HG02759 (cell line): ENCODE data around the gene RYR2.
"Not testable (repeated sequence)": the region's sequence is repeated elsewhere in the genome, so short reads cannot be mapped to it uniquely, and the experiment has no call there.

Experiments
- ATAC-seq: cut with Tn5 transposase; IDR thresholded peaks from one replicate; pipeline ENCODE4 v1.9.1; 2021; ENCODE audit warnings: mild to moderate bottlenecking, moderate library complexity; ENCODE audit not compliant: unreplicated experiment

Gene RYR2

DNA sequence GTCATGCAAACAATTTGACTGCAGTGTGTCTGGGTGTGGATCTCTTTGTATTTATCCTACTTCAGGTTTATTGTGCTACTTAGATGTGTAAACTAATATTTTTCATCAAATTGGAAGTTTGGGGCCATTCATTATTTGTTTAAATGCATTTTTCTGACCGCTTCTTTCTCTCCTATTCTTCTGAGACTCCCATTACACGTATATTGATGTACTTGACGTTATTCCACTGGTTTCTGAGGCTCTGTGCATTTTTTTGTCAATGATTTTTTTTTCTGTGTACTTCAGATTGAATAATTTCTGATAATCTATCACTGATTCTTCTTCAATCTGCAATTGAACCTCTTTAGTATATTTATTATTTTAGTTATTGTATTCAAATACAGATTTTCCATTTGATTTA, 276.8 kb downstream of the RYR2 start:
- no peak for ATAC-seq

GRCh38 chr1:237320890-237321289, 278.9 kb downstream of the RYR2 start:
- ATAC-seq = no peak

DNA sequence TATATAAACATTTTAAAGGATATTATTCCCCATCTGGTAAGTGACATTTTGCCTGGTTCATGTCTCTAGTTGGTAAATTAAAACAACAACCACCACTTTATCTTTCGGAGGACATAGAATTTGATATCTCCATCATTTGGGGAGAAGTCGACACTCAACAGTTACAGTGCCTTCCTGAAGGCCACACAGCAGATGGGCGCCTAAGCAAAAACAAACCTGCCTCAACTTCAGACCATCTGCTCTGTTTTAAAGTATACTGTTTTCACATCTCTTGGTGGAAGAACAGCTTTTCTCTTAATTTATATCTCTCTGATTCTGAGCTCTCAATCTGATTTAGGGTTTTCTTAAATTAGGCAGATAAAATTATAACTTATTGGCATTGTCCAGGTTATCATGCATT, 282.2 kb downstream of the RYR2 start:
- ATAC-seq = no peak

DNA sequence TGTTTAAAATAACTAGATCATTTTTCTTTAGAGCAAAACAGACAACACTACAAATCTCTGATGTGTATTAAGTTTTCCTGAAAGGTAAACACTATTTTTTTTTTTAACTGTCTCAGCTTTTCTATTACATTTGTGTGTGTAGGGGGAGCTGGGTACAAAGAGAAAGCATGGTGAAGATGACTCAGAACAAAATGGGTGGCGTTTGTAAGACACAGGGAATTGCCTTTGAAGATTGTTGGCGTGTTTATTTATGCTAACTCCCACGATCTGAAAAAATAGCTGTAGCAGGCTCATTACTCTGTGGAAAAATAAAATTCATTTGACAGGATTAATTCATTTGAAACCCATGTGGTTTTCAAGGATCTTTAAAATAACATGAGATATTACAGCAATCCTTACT, 285.1 kb downstream of the RYR2 start:
- no peak for ATAC-seq

DNA sequence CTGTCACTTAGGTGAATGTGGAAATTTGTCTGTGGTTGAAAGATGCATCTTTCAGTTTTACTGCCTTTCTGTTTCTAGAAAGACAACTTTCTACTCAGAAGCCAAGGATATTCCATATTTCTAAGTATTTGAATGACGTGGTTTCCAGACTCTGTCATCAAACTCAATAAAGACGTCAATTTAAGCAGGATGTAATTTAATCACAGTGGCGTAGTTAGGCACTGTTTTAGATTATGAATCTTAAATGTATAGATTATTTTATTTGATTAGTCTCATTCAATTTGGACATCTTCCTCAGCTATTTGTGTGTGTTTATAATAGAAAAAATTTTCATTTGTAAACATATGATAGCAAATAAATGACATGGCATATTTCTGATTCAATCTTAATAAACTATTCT, 298.9 kb downstream of the RYR2 start:
- no peak for ATAC-seq

DNA sequence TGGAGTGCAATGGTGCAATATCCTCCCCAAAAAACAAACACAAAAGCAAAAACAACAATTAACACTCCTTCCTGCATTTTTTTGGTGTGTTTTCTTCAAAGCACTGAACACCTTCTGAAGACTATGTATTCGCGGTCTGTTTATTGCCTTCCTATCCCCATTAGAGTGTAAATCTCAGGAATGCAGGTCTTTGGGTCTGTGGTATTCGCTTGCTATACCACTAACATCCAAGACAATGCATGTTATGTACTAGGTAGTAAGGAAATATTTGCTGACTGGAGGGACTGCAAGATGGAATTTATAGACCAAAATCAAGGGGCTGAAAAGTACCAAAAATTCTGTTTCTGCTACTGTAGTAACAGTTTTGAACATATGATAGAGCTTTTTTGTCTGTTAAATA, 299.4 kb downstream of the RYR2 start:
- ATAC-seq = no peak

DNA sequence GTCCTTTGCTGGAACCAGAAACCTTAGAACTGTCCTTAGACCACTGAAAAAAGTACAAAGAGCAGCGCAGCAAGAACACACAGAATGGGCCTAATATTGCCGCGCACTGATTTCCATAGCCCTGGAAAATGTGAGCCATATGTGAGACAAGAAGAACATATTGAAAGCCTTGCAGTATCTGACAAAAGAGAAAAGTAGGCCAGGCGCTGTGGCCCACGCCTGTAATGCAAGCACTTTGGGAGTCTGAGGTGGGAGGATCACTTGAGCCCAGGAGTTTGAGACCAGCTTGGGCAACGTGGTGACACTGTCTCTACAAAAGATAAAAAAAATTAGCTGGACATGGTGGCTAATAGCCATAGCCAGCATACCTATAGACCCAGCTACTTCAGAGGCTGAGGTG, 300.7 kb downstream of the RYR2 start:
- no peak for ATAC-seq

GRCh38 chr1:237352747-237353146, 310.8 kb downstream of the RYR2 start:
- no peak for ATAC-seq

DNA sequence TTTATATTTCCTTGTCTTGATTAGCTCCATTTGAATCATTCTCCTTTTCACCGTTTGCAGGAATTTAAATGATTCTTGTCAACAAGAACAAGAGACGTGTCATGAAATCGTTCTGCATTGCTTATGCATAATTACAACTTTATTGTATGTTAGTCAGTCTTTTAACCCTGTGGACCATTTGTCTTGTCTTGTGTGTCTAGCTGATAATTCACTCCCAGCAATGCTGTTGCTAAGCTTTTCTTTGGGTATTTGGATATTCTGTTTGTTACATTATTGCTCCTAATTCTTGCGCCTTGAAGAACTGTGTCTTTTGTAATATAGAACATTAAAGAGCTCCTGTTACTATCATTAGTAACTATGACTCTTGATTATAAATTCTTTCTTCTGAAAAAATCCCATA, 311.9 kb downstream of the RYR2 start:
- ATAC-seq = no peak

DNA sequence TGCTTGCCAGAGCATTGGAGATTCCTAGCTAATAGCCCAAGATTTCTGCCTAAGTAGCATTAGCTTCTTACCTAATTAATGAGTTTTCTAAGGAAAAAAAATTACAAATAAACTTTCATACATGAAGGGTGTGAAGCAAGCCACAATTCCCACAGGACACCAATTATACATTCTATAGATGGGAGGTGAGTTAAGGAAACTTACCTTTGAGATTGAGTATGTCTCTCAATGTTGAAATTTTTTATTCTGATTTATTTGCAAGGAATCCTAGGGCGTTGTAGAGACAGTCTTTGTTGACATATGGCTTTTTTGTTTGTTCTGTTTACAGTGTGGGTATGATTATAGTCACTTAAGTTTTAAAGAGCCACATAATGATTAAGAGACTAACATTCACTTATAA, 313.0 kb downstream of the RYR2 start:
- ATAC-seq = no peak

DNA sequence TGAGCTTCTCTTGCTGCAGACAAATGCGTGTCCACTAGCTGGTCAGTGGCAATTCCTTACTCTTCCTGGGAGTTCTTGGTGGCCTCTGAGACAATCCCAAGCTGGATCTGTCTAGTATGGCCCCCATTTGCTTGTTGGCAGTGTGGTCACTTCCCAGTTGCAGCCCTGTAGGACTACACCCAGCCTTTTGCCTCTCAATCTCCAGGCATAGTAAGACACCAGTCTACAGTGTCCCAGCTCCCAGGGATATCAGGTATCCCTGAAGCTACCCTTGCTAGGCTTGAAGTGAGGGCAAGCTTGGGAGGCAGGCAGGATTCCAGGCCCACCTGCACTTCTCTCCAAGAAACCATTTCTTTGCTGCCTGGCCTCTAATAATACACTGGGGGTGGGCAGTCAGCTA, 316.6 kb downstream of the RYR2 start:
- no peak for ATAC-seq

- no peak for ATAC-seq
Measured at GRCh38 chr1:237367758-237368157, 325.8 kb downstream of the RYR2 start.

DNA sequence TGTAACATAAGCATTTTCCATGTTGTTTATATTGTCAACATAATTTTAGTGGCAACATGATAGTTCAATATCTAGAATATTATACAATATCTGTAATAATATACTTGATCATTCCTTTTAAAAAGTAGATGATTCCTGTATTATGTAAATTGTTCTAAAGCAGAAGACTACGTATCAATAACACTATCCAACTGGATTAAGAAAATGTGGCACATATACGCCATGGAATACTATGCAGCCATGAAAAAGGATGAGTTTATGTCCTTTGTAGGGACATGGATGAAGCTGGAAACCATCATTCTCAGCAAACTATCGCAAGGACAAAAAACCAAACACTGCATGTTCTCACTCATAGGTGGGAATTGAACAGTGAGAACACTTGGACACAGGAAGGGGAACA, 329.5 kb downstream of the RYR2 start:
- ATAC-seq = not testable (repeated sequence)

- no peak for ATAC-seq
Measured at GRCh38 chr1:237383791-237384190, 341.8 kb downstream of the RYR2 start.

GRCh38 chr1:237384213-237384612, 342.2 kb downstream of the RYR2 start:
- no peak for ATAC-seq

- no peak for ATAC-seq
Measured at GRCh38 chr1:237386362-237387143, 344.6 kb downstream of the RYR2 start.

DNA sequence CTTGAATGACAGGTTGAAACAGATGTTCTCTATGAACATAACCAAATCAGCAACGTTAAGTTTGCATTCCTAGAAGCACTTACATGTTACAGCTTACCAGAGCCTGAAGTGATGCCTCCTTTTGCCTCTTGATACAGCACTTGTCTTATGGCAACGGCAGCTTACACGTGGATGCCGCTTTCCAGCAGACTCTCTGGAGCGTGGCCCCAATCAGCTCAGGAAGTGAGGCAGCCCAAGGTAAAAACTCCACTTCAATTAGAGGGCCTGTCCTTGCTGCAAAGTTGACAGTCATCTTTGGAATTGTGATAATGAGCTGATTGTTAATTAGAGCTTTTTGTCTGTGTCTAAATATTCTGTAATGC, 345.1 kb downstream of the RYR2 start:
- no peak for ATAC-seq

DNA sequence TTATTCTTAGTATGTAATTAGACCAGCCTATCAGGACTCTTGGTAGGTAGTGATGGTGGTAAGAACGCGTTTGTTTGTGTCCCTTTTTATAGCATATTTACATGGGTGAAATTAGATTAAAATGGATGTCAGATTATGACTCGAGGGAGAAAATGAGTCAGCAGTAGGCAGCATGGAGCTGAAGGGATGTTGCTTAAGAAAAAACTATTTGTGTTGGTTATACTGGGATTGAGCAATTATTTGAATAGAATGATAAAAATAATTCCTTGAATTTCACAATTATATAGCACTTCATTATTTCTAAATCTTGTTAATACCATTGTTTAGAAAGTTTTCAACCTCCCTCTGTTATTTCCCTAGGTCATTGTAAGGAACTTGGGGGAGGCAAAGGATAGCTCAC, 348.8 kb downstream of the RYR2 start:
- ATAC-seq = no peak

DNA sequence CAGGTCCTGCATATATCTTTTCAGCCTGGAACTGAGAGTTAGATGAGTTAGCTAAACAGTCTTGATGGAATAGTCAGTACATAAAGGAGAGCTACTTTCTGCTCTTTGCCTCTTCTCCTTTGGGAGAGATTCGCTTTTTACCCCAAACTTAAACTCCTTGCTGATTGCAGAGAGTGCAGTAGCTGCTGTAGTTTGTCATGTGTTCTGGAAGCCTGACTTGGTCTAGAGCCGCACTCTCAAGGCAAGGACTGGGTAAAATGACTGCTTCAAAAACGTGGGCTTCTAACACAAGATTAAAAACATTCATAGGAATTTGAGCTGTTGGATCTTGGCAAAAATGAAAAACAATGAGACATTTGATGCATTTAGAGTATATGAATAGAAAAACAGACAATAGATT, 351.6 kb downstream of the RYR2 start:
- ATAC-seq = no peak

- no peak for ATAC-seq
Measured at GRCh38 chr1:237394281-237394680, 352.3 kb downstream of the RYR2 start.

DNA sequence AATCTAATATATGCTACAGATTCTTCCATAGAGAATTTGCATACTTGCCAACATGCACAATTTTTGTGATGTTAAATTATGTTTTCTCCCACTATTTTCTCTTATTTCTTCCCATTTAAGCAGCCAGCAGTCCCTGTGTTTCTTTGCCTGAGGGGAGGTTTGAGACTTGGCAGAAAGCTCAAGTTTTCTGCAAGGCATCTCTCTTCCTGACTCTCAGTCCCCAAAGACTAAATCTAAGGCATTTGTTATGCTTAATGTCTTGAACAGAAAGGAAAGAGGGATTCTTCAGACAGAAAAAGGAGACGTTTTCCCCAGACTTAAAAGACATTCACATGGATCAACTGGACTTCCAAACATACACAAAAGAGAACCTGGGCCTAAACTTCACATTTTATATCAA, 354.4 kb downstream of the RYR2 start:
- ATAC-seq = no peak

- no peak for ATAC-seq
Measured at GRCh38 chr1:237398751-237399150, 356.8 kb downstream of the RYR2 start.

- ATAC-seq = no peak
Measured at GRCh38 chr1:237405912-237406311, 363.9 kb downstream of the RYR2 start.
